ENCODE measurements around the gene ANP32E. TPM values are rescaled to one million over a fixed set of nuclear protein-coding genes. Genes with fewer than 3 reads are reported as not detected.
"Not testable (repeated sequence)": the region's sequence is repeated elsewhere in the genome, so short reads cannot be mapped to it uniquely, and the experiment has no call there.

Gene ANP32E
- total RNA-seq, 4 donors from 2014 or later, result 8.7 to 20.2 (median 13.8) TPM

DNA sequence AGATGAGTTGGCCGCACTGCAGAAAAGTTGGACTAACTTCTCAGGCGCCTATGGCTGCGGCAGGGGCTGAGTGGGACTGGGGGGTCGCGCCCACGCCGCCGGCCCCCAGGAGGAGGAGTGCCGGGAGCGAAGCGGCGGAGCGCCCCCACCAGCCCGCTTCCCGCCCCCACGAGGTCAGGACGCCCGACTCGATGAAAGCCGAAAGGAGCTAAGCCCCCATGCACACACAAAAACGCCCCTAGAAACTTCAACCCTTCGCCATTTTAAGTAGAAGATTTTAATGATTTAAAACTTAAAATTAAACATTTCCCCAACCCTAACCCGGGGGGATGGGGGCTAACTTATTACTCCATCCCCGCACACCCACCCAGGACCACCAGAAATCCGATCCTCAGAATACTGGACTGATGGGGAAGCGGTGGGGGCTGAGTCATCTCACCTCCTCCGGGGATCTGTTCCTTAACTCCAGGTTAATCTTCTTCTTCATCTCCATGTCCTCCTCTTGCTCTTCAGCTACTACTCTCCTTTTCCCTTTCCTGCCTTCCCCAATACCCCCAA is 539 bp downstream of the ANP32E start:
- no peak for ATAC-seq (ENCODE audit: low FRiP score)
- no peak for DNase-seq (ENCODE audit: low spot score)
- no peak for TF ChIP-seq CTCF (IDR thresholded peaks at IDR 0.05)

GRCh38 chr1:150234566-150235293 is 1.2 kb downstream of the ANP32E start:
- DNase-seq (ENCODE audit: low spot score) (peak; percentile 42), ATAC-seq (ENCODE audit: low FRiP score) (peak; percentile 55)
- no peak for TF ChIP-seq CTCF (IDR thresholded peaks at IDR 0.05)

DNA sequence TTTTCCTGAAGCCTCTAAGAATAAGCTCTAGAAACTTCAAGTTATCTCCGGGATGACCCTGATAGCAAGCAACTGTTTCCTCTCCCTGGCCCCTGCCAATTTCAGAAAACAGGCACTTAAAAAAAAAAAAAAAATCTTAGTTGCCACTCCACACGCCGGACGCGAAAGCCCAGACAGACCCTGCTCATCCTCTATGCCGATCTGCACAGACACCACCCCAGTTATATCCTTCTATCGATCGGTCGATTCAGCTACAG is 1.7 kb downstream of the ANP32E start:
- ATAC-seq (ENCODE audit: low FRiP score) (peak; percentile 0), DNase-seq (ENCODE audit: low spot score) (no peak)
- TF ChIP-seq CTCF (IDR thresholded peaks at IDR 0.05), result no peak

- DNase-seq (ENCODE audit: low spot score) (no peak), ATAC-seq (ENCODE audit: low FRiP score) (no peak)
- TF ChIP-seq CTCF (IDR thresholded peaks at IDR 0.05), result no peak
Measured at GRCh38 chr1:150233359-150234308, 2.3 kb downstream of the ANP32E start.

- not testable (repeated sequence) for DNase-seq (ENCODE audit: low spot score); ATAC-seq (ENCODE audit: low FRiP score)
Measured at GRCh38 chr1:150232921-150233320, 3.0 kb downstream of the ANP32E start.

DNA sequence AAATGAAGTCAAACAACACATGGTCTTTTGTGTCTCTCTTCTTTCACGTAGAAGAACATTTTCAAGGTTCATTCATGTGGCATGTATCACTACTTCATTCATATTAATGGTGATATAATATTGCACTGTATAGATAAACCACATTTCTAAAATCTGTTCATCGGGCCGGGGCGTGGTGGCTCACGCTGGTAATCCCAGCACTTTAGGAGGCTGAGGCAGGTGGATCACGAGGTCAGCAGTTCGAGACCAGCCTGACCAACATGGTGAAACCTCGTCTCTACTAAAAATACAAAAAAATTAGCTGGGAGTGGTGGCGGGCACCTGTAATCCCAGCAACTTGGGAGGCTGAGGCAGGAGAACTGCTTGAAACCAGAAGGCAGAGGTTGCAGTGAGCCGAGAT is 7.7 kb downstream of the ANP32E start:
- ATAC-seq (ENCODE audit: low FRiP score); DNase-seq (ENCODE audit: low spot score): not testable (repeated sequence)

DNA sequence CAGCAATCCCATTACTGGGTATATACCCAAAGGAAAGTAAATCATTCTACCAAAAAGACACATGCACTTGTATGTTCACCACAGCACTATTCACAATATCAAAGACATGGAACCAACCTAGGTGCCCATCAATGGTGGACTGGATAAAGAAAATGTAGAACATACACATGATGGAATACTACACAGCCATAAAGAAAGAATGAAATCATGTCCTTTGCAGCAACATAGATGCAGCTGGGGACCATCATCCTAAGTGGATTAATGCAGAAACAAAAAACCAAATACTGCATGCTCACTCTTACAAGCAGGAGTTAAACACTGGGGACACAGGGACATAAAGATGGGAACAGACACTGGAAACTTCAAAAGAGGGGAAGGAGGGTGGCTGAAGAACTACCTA is 8.7 kb downstream of the ANP32E start:
- ATAC-seq (ENCODE audit: low FRiP score), result no peak
- TF ChIP-seq CTCF (IDR thresholded peaks at IDR 0.05), result no peak
- DNase-seq (ENCODE audit: low spot score), result no peak

DNA sequence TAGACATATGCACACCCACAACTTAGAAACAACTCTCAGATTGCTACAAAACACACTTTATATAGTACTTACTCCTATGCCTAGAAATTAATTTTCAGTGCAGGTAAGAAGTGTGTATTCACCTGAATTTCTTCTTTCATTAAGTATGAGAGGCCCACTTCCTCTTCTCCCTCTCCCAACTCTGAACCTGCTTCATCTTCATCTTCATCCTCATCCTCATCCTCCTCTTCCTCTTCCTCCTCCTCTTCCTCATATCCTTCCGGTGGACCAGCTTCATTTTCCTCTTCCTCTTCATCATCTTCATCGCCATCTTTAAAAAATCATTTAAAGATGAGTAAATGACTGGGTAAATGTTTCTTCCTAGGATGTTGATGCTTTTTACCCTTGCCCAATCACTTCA is 9.4 kb downstream of the ANP32E start:
- no peak for ATAC-seq (ENCODE audit: low FRiP score)
- no peak for TF ChIP-seq CTCF (IDR thresholded peaks at IDR 0.05)
- DNase-seq (ENCODE audit: low spot score), result no peak
